SK-N-SH (cell line): ENCODE data around the gene ZG16B.

ENCODE experiments used
- PBX3 ChIP-seq: IDR thresholded peaks from 2 replicates; pipeline ENCODE4; 2012
- REST ChIP-seq: IDR thresholded peaks from 2 replicates; pipeline ENCODE4 v1.6.1; 2012; ENCODE audit warnings: mild to moderate bottlenecking, low read depth, low read length, moderate library complexity

- TF ChIP-seq PBX3, result no peak
- TF ChIP-seq REST, result no peak
Measured at GRCh38 chr16:2814551-2815298, 15.4 kb upstream of the ZG16B start.
